H1 (cell line): ENCODE measurements around the gene TUT4. TPM values are rescaled to one million over a fixed set of nuclear protein-coding genes. Genes with fewer than 3 reads are reported as not detected.

Source experiments
- CTCF ChIA-PET: fragments of 300-600 bp; sonication (Branson Sonifier 250); formaldehyde crosslinking; loops from one replicate; lab custom pipeline; 2021; ENCODE audit not compliant: partially characterized antibody; lab: Charles Lee
- POLR2A ChIA-PET: fragments of 300-600 bp; sonication (Branson Sonifier 250); formaldehyde crosslinking; loops from one replicate; lab custom pipeline; 2021; ENCODE audit warnings: inconsistent platforms; ENCODE audit not compliant: partially characterized antibody; lab: Charles Lee
- DNase-seq, 2 experiments: peaks; one replicate each; pipeline versions ENCODE4 v3.0.0 to v3.0.0-alpha.2; 2010 to 2022; ENCODE audit warnings: low spot score in 2 of 2, low read depth in 1 of 2, mixed read lengths in 1 of 2
- FAIRE-seq: peaks from 2 replicates; lab custom pipeline; 2011; peaks lifted over from hg19 to GRCh38; lab: Jason Lieb, UNC
- H2AFZ ChIP-seq: 2 replicates; pipeline ENCODE4 v1.8.1; 2012; ENCODE audit warnings: low read length, inconsistent platforms
- H2AK5ac ChIP-seq: 2 replicates; pipeline ENCODE4 v1.6.1; 2013; ENCODE audit warnings: low read depth, low read length
- H2BK120ac ChIP-seq: replicated peaks from 2 replicates; pipeline ENCODE3; 2013; ENCODE audit warnings: low read depth, low read length, inconsistent platforms
- H2BK12ac ChIP-seq: 2 replicates; pipeline ENCODE4 v1.6.1; 2013; ENCODE audit warnings: low read depth, low read length
- H2BK15ac ChIP-seq: 2 replicates; pipeline ENCODE4 v1.6.1; 2013; ENCODE audit warnings: low read length
- H2BK20ac ChIP-seq: 2 replicates; pipeline ENCODE4 v1.6.1; 2013; ENCODE audit warnings: low read length
- H2BK5ac ChIP-seq: 2 replicates; pipeline ENCODE4 v1.6.1; 2013; ENCODE audit warnings: low read depth, low read length
- H3K14ac ChIP-seq: 2 replicates; pipeline ENCODE4 v1.6.1; 2013; ENCODE audit warnings: inconsistent platforms; ENCODE audit not compliant: insufficient read length
- H3K18ac ChIP-seq: 2 replicates; pipeline ENCODE4 v1.6.1; 2013; ENCODE audit warnings: low read length; ENCODE audit errors: extremely low read depth
- H3K23ac ChIP-seq: 2 replicates; pipeline ENCODE4 v1.6.1; 2013; ENCODE audit warnings: inconsistent platforms; ENCODE audit not compliant: insufficient read length
- H3K23me2 ChIP-seq: 2 replicates; pipeline ENCODE4 v1.6.1; 2013; ENCODE audit warnings: low read depth, low read length
- H3K27ac ChIP-seq: 2 replicates; pipeline ENCODE4 v1.6.1; 2011; ENCODE audit warnings: low read depth, low read length, inconsistent platforms
- H3K27me3 ChIP-seq, 4 experiments: replicated peaks in 1 of 4; 1 replicate in 1 of 4; 2 replicates in 3 of 4; pipeline versions ENCODE4 v1.6.1 to v1.8.1; 2011 to 2013; ENCODE audit warnings: low read length in 3 of 4, mild to moderate bottlenecking in 3 of 4, inconsistent platforms in 2 of 4, mixed read lengths in 2 of 4, moderate library complexity in 1 of 4; ENCODE audit not compliant: control insufficient read depth in 3 of 4, insufficient read depth in 3 of 4; ENCODE audit errors: extremely low read depth in 1 of 4
- H3K36me3 ChIP-seq, 4 experiments: 2 replicates each; pipeline versions ENCODE4 v1.6.1 to v1.8.1; 2011 to 2013; ENCODE audit warnings: mild to moderate bottlenecking in 4 of 4, low read length in 3 of 4, moderate library complexity in 2 of 4, control low read depth in 1 of 4, inconsistent platforms in 1 of 4; ENCODE audit not compliant: insufficient read depth in 4 of 4, control insufficient read depth in 2 of 4
- H3K4ac ChIP-seq: replicated peaks from 2 replicates; pipeline ENCODE3; 2013; ENCODE audit warnings: low read length, low read depth, mixed read lengths, inconsistent platforms; ENCODE audit not compliant: insufficient read length
- H3K4me1 ChIP-seq, 4 experiments: replicated peaks in 1 of 4; 1 replicate in 1 of 4; 2 replicates in 3 of 4; pipeline versions ENCODE4 v1.6.1 to v1.8.1; 2011 to 2013; ENCODE audit warnings: low read length in 3 of 4, inconsistent platforms in 2 of 4, mixed read lengths in 1 of 4; ENCODE audit not compliant: insufficient read depth in 4 of 4, control insufficient read depth in 3 of 4
- H3K4me2 ChIP-seq, 2 experiments: 2 replicates each; pipeline versions ENCODE4 v1.6.1 to v1.8.1; 2011 to 2013; ENCODE audit warnings: low read depth in 2 of 2, low read length in 2 of 2, control low read depth in 1 of 2, inconsistent platforms in 1 of 2, mild to moderate bottlenecking in 1 of 2; ENCODE audit not compliant: insufficient read depth in 1 of 2
- H3K4me3 ChIP-seq, 4 experiments: fragments of 200-600, 300-600 bp in 1 of 4; sonication (generic), shearing (Covaris generic), sonication (Bioruptor Twin) in 1 of 4; 2 replicates each; pipeline versions ENCODE4 v1.5.1 to v1.8.1; 2011 to 2016; ENCODE audit warnings: low read length in 4 of 4, low read depth in 3 of 4, control low read depth in 2 of 4, inconsistent platforms in 2 of 4, mild to moderate bottlenecking in 2 of 4, mixed read lengths in 1 of 4, moderate library complexity in 1 of 4; ENCODE audit not compliant: insufficient read depth in 2 of 4; ENCODE audit errors: extremely low read depth in 1 of 4
- H3K56ac ChIP-seq: replicated peaks from 2 replicates; pipeline ENCODE3; 2013; ENCODE audit warnings: low read depth, mild to moderate bottlenecking, mixed read lengths, low read length, inconsistent platforms; ENCODE audit not compliant: insufficient read length
- H3K79me1 ChIP-seq: 2 replicates; pipeline ENCODE4 v1.6.1; 2013; ENCODE audit warnings: low read depth, low read length, control low read depth
- H3K79me2 ChIP-seq, 2 experiments: 2 replicates each; pipeline versions ENCODE4 v1.6.1 to v1.8.1; 2012 to 2013; ENCODE audit warnings: low read length in 2 of 2, mild to moderate bottlenecking in 2 of 2, inconsistent platforms in 1 of 2; ENCODE audit not compliant: insufficient read depth in 2 of 2, control insufficient read depth in 1 of 2
- H3K9ac ChIP-seq, 4 experiments: replicated peaks in 1 of 4; 1 replicate in 1 of 4; 2 replicates in 3 of 4; pipeline versions ENCODE4 v1.6.1 to v1.8.1; 2011 to 2013; ENCODE audit warnings: low read depth in 3 of 4, low read length in 3 of 4, control low read depth in 2 of 4, mild to moderate bottlenecking in 2 of 4, moderate library complexity in 2 of 4, inconsistent platforms in 1 of 4; ENCODE audit errors: extremely low read depth in 1 of 4
- H3K9me3 ChIP-seq, 2 experiments: 2 replicates each; pipeline versions ENCODE4 v1.6.1 to v1.8.1; 2012 to 2013; ENCODE audit warnings: mild to moderate bottlenecking in 2 of 2, moderate library complexity in 2 of 2, control low read depth in 1 of 2, inconsistent platforms in 1 of 2, low read depth in 1 of 2, low read length in 1 of 2, mixed read lengths in 1 of 2; ENCODE audit not compliant: insufficient read depth in 2 of 2
- H4K20me1 ChIP-seq, 2 experiments: replicated peaks in 1 of 2; 2 replicates each; pipeline versions ENCODE3 to v1.8.1; 2011 to 2013; ENCODE audit warnings: inconsistent platforms in 2 of 2, low read length in 2 of 2, mild to moderate bottlenecking in 1 of 2; ENCODE audit not compliant: insufficient read depth in 2 of 2, control insufficient read depth in 1 of 2
- H4K5ac ChIP-seq: 2 replicates; pipeline ENCODE4 v1.6.1; 2013; ENCODE audit warnings: low read length, low read depth, mixed read lengths, inconsistent platforms; ENCODE audit not compliant: insufficient read length
- H4K8ac ChIP-seq: 2 replicates; pipeline ENCODE4 v1.8.0; 2013; ENCODE audit warnings: mild to moderate bottlenecking, moderate library complexity, low read length, inconsistent platforms; ENCODE audit not compliant: insufficient read depth; ENCODE audit errors: extremely low read depth
- H4K91ac ChIP-seq: replicated peaks from 2 replicates; pipeline ENCODE3; 2013; ENCODE audit warnings: low read length, mixed read lengths, inconsistent platforms; ENCODE audit not compliant: insufficient read length
- ASH2L ChIP-seq: fragments of 200-600, 300-600 bp; sonication (generic); IDR thresholded peaks from one replicate; pipeline ENCODE4 v1.7.1; 2017; ENCODE audit warnings: low read length
- CEBPB ChIP-seq: IDR thresholded peaks from 2 replicates; pipeline ENCODE4 v1.6.1; 2012; ENCODE audit warnings: low read depth, low read length
- CREB1 ChIP-seq: IDR thresholded peaks from 2 replicates; pipeline ENCODE4 v1.6.1; 2012; ENCODE audit warnings: inconsistent platforms
- E2F6 ChIP-seq: IDR thresholded peaks from 2 replicates; pipeline ENCODE4 v1.6.1; 2012; ENCODE audit warnings: inconsistent platforms
- KDM4A ChIP-seq: IDR thresholded peaks from one replicate; pipeline ENCODE4 v1.7.1; 2012; ENCODE audit warnings: low read depth, mild to moderate bottlenecking, moderate library complexity, low read length, inconsistent platforms; ENCODE audit not compliant: severe bottlenecking
- MAFK ChIP-seq: IDR thresholded peaks from 2 replicates; pipeline ENCODE4 v1.6.1; 2012; ENCODE audit warnings: low read depth, mild to moderate bottlenecking, improper control_type of control experiment, low read length
- PHF8 ChIP-seq: fragments of 200-600 bp; sonication (generic); conservative IDR thresholded peaks from 2 replicates; pipeline ENCODE4 v1.7.1; 2012; ENCODE audit warnings: low read depth, mild to moderate bottlenecking, inconsistent platforms, low read length, moderate library complexity
- WGBS, 2 experiments: shearing (Covaris generic) in 1 of 2; methylation state at CpG; one replicate each; pipeline versions ENCODE4 v1.1.6 to v1.1.7; 2013 to 2015; ENCODE audit warnings: low lambda C conversion rate in 2 of 2, mixed read lengths in 2 of 2, inconsistent platforms in 1 of 2, low coverage in 1 of 2, missing lambda C conversion rate in 1 of 2; ENCODE audit not compliant: insufficient replicate concordance in 2 of 2, insufficient coverage in 1 of 2, insufficient read length in 1 of 2; ENCODE audit errors: extremely low coverage in 1 of 2, missing lambda C conversion rate in 1 of 2; 5-methylcytosine and 5-hydroxymethylcytosine counted together
- polyA plus RNA-seq, 7 experiments: library from polyadenylated mRNA; depleted of rRNA in 3 of 7; stranded (reverse) in 5 of 7; unstranded in 2 of 7; fragments of >200 nt in 5 of 7; fragments of 200-250 nt in 2 of 7; gene quantifications; 1 replicate in 5 of 7; 2 replicates in 1 of 7; 4 replicates in 1 of 7; pipeline versions ENCODE4 v1.2.1 to v1.2.3, GENCODE V29; 2011 to 2013; ENCODE audit warnings: missing spikeins in 2 of 7, mixed read lengths in 2 of 7
- total RNA-seq: library from RNA; stranded (reverse); fragmentation: NEBNext Ultra II Directional; extraction: Animal tissue kit (Norgen Biotek cat#: 25700); gene quantifications from 2 replicates; pipeline ENCODE4 v1.2.1, GENCODE V29; 2021
- TF ChIP-seq, protein P1 (sequence below): IDR thresholded peaks from 2 replicates; pipeline ENCODE4 v1.6.1; 2011; ENCODE audit warnings: low read length, improper control_type of control experiment

TUT4 gene
- total and polyA plus RNA-seq, 2 of the 8 experiments (the other 6 are each of a cell fraction or from before 2014, with no cell fraction given): 54.5 to 63.3 TPM

GRCh38 chr1:52567943-52568342 lies 15.1 kb upstream of the TUT4 start:
- peak overlapping the region; percentile 71 for H3K18ac ChIP-seq
- H3K4me1 ChIP-seq: 0 out of 7 replicates have a peak, but pooled peaks cover 0 to 2% (median 0%) of the 10 kb centered on the region in 4 experiments
- DNase-seq: no peak
- H3K14ac ChIP-seq: no peak overlapping the region
- H4K91ac ChIP-seq: no peak overlapping the region
- no peaks in the 10 kb centered on the region; the same call in 1 of the 2 replicates for H3K23me2 ChIP-seq
- H3K27ac ChIP-seq: no peak overlapping the region
- no peak overlapping the region for H3K56ac ChIP-seq
- no peak overlapping the region for H2BK12ac ChIP-seq
- H2BK20ac ChIP-seq: no peak overlapping the region
- peak overlapping the region in 1 of 2 experiments; percentile 34; a peak in 1 of 4 replicates for H3K4me2 ChIP-seq
- H3K23ac ChIP-seq: no peak overlapping the region
- no peak overlapping the region for H2BK5ac ChIP-seq
- H3K4ac ChIP-seq: no peak overlapping the region
- ChIA-PET CTCF (interaction anchor here (0.5 to 1.6 kb wide), 7 partner anchors 9 to 189 kb away, joined by 3 to 6 read pairs (median 3); no protein-coding TSS in a partner anchor), POLR2A (interaction anchor here (0.9 to 2.2 kb wide), 4 partner anchors 9 to 164 kb away, joined by 3 to 8 read pairs (median 4); partner anchors contain the start of genes ORC1 and PRPF38A)
- no peaks in the 10 kb centered on the region for H3K27me3 ChIP-seq
- H2BK15ac ChIP-seq: no peak overlapping the region
- no peak overlapping the region for H3K4me3 ChIP-seq
- H4K8ac ChIP-seq: no peak overlapping the region
- no peak overlapping the region for H2BK120ac ChIP-seq
- no peaks in the 10 kb centered on the region for H3K79me1 ChIP-seq
- no peak for FAIRE-seq
- H3K9ac ChIP-seq: no peak overlapping the region
- H2AK5ac ChIP-seq: no peak overlapping the region
- no peaks in the 10 kb centered on the region for H4K20me1 ChIP-seq
- H4K5ac ChIP-seq: no peak overlapping the region
- no peaks in the 10 kb centered on the region for H3K79me2 ChIP-seq
- H3K9me3 ChIP-seq: no peaks in the 10 kb centered on the region
- WGBS, 2 experiments: 77% methylated on average over 5 of the region's 5 CpGs; no CpG with 5 or more reads in 1 of the 2 experiments
- H2AFZ ChIP-seq: peak overlapping the region; percentile 37; the same call in 1 of the 2 replicates
- H3K36me3 ChIP-seq: no peaks in the 10 kb centered on the region
- TF ChIP-seq, protein P1, sequence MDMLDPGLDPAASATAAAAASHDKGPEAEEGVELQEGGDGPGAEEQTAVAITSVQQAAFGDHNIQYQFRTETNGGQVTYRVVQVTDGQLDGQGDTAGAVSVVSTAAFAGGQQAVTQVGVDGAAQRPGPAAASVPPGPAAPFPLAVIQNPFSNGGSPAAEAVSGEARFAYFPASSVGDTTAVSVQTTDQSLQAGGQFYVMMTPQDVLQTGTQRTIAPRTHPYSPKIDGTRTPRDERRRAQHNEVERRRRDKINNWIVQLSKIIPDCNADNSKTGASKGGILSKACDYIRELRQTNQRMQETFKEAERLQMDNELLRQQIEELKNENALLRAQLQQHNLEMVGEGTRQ: no peak
- TF ChIP-seq CEBPB: no peak
- no peak for TF ChIP-seq PHF8
- no peak for TF ChIP-seq CREB1
- TF ChIP-seq E2F6: no peak
- no peak for TF ChIP-seq KDM4A
- TF ChIP-seq ASH2L: no peak
- TF ChIP-seq MAFK: no peak
- TF ChIP-seq, all 59 proteins: peak for 0
